ENCODE results near the gene FAM13B.
A peak's percentile ranks its signal among the peaks of the same experiment; 100 is the strongest.

Gene FAM13B

DNA sequence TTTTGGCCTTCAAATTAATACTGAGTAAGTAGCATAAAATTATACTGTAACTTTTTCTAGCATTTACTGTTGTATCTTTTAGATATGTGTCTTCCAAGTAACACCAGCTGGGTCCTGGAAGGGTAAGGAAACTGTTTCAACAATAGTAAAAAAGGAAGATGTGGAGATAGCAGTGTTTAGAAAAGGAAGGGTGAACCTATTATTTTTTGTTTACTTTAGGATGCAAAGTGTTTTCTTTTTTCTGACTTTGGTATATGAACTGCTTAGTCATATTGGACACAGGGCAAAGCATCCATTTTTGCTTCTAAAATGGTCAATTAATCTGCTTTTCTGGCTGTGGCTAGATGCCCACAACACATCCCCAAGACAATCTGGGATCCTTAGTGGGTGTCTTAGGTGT, 138.3 kb downstream of the FAM13B start:
- Histone ChIP-seq H3K4me1 (ENCODE audit: control insufficient read depth, insufficient read depth, low read length, unreplicated experiment) (peaks cover 7% of the 10 kb centered on the region), H3K79me2 (ENCODE audit: control insufficient read depth, insufficient read depth, low read length, unreplicated experiment) (no peaks in the 10 kb centered on the region), H3K27ac (ENCODE audit: low read depth, low read length) (no peak overlapping the region), H3K36me3 (ENCODE audit: insufficient read depth, low read length) (no peaks in the 10 kb centered on the region), H3K27me3 (ENCODE audit: insufficient read depth, low read length) (no peaks in the 10 kb centered on the region), H2AFZ (ENCODE audit: low read length, unreplicated experiment) (no peak overlapping the region), H3K4me3 (ENCODE audit: low read depth, low read length) (no peak overlapping the region)

DNA sequence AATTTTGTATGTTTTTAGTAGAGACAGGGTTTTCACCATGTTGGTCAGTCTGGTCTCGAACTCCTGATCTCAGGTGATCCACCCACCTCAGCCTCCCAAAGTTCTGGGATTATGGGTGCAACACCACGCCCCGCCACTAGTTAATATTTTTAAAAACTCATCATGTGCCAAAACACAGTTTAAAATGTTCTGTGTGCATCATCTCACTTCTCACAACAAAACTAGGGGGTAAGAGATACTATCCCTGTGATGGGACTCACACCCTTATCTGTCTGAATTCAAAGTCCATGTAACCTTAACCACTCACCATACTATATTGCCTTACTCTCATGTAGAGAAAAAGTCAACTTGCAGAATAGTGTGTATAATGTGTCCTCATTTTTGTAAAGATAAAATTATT, 141.0 kb downstream of the FAM13B start:
- Histone ChIP-seq H3K27ac (ENCODE audit: low read depth, low read length) (no peak overlapping the region), H3K4me1 (ENCODE audit: control insufficient read depth, insufficient read depth, low read length, unreplicated experiment) (peaks cover 7% of the 10 kb centered on the region), H3K4me3 (ENCODE audit: low read depth, low read length) (no peak overlapping the region), H2AFZ (ENCODE audit: low read length, unreplicated experiment) (no peak overlapping the region), H3K36me3 (ENCODE audit: insufficient read depth, low read length) (no peaks in the 10 kb centered on the region), H3K79me2 (ENCODE audit: control insufficient read depth, insufficient read depth, low read length, unreplicated experiment) (no peaks in the 10 kb centered on the region), H3K27me3 (ENCODE audit: insufficient read depth, low read length) (no peaks in the 10 kb centered on the region)

DNA sequence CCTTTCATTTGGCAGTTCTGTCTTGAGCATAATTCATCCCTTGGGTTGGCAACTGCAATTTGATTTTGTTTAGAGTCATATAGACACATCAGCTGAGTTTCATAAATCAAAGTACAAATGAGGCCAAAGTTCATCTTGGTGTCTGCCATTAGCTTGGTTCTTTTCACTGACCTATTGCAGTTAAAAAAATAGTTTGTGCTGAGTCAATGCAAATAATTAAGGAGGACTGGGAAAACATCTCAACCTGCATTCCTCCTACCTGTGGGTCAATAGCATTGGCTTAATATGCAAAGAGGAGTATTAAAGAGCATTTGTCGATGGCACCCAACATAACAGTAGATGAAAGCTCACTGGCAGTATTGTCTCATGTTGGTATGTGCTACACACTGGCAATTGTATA, 142.0 kb downstream of the FAM13B start:
- peaks cover 7% of the 10 kb centered on the region for H3K4me1 ChIP-seq (ENCODE audit: control insufficient read depth, insufficient read depth, low read length, unreplicated experiment)
- no peaks in the 10 kb centered on the region for H3K36me3 ChIP-seq (ENCODE audit: insufficient read depth, low read length)
- H3K27me3 ChIP-seq (ENCODE audit: insufficient read depth, low read length): no peaks in the 10 kb centered on the region
- H3K4me3 ChIP-seq (ENCODE audit: low read depth, low read length): no peak overlapping the region
- H3K27ac ChIP-seq (ENCODE audit: low read depth, low read length): no peak overlapping the region
- H2AFZ ChIP-seq (ENCODE audit: low read length, unreplicated experiment): no peak overlapping the region
- H3K79me2 ChIP-seq (ENCODE audit: control insufficient read depth, insufficient read depth, low read length, unreplicated experiment): no peaks in the 10 kb centered on the region

DNA sequence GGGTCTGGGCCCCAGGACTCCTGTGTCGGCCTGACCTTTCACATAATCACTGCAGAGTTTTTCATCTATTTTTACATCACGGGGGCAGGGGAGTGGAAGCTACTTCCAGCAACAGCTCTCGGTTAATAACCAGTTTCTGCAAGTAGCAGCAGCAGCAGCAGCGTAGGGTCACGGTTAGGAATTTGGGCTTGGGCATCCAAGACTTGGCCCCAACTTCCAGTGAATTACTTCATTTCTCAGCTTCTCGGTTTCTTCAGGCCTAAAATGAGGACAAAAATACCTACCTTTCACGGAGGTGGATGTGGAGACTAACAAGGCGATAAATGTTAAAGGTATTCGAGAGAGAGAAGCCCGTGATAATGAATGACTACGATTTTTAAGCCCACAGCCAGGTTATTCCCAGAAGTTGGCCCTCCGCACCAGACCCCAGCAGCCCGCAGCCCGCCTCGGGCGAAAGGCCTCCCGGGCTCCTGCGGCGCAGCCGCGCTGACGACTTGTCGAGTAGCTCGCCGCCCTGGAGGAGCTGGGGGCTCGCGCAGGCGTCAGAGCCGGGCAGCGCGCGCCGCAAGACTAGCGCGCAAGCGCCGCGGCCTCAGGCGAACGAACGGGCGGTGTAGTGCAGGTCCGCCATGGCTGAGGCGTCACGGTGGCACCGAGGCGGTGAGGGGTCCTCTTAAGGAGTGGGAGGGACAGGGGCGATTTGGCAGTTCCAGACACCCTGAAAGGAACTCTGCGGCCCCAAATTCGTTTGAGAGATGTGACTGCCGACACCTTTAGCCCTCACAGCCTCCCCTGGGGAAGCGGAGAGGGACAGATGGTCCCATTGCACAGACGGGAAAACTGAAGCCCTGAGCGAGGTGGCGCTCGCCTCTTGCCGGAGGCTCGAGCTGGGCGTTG, 143.8 kb downstream of the FAM13B start, which contains the start of gene PKD2L2:
TSS of gene PKD2L2 (plus strand) at position 595 of the 897 bp plus-strand sequence. CDS start at position 630, 35 bp downstream.
- H3K4me3 ChIP-seq (ENCODE audit: low read depth, low read length): peak within 1 kb of the TSS; percentile 70
- H2AFZ ChIP-seq (ENCODE audit: low read length, unreplicated experiment): peak within 1 kb of the TSS; percentile 86
- no peak within 1 kb of the TSS for H3K27ac ChIP-seq (ENCODE audit: low read depth, low read length)
- peaks cover 7% of the 10 kb centered on the region for H3K4me1 ChIP-seq (ENCODE audit: control insufficient read depth, insufficient read depth, low read length, unreplicated experiment)
- no peaks in the 10 kb centered on the region for H3K36me3 ChIP-seq (ENCODE audit: insufficient read depth, low read length)
- H3K79me2 ChIP-seq (ENCODE audit: control insufficient read depth, insufficient read depth, low read length, unreplicated experiment): no peaks in the 10 kb centered on the region
- no peaks in the 10 kb centered on the region for H3K27me3 ChIP-seq (ENCODE audit: insufficient read depth, low read length)

DNA sequence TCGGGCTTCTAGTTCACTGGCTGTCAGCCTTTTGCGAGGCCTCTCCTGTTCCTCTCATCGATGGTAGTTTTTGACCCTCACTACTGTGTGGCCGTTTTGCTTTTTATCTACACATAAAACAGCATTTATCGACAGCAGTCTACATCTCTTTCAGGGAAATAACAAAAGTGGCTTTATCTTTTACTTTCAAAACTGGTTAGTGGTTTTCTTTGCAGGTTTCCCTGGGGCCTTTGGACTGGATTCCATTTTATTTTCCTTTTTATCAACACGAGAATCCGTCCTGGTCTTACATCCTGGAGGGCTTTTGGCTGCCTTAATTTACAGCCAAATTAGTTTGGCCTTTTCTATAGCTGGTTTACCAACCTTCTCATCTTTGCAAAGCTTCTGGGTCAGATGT, 144.4 kb downstream of the FAM13B start:
- no peak overlapping the region for H3K27ac ChIP-seq (ENCODE audit: low read depth, low read length)
- peak overlapping the region; percentile 86 for H2AFZ ChIP-seq (ENCODE audit: low read length, unreplicated experiment)

More for the DNA sequence above, 144.4 kb downstream of the FAM13B start:
- H3K4me3 ChIP-seq (ENCODE audit: low read depth, low read length): peak overlapping the region; percentile 70
- H3K36me3 ChIP-seq (ENCODE audit: insufficient read depth, low read length): no peaks in the 10 kb centered on the region
- peaks cover 10% of the 10 kb centered on the region for H3K4me1 ChIP-seq (ENCODE audit: control insufficient read depth, insufficient read depth, low read length, unreplicated experiment)
- no peaks in the 10 kb centered on the region for H3K27me3 ChIP-seq (ENCODE audit: insufficient read depth, low read length)
- no peaks in the 10 kb centered on the region for H3K79me2 ChIP-seq (ENCODE audit: control insufficient read depth, insufficient read depth, low read length, unreplicated experiment)

Data from ACC112 (cell line).